ENCODE results near the gene GLCCI1. TPM values are rescaled to one million over a fixed set of nuclear protein-coding genes. Genes with fewer than 3 reads are reported as not detected.

GLCCI1 gene
- total RNA-seq, 4 donors from 2014 or later = 8.1 to 15.7 (median 11.7) TPM

DNA sequence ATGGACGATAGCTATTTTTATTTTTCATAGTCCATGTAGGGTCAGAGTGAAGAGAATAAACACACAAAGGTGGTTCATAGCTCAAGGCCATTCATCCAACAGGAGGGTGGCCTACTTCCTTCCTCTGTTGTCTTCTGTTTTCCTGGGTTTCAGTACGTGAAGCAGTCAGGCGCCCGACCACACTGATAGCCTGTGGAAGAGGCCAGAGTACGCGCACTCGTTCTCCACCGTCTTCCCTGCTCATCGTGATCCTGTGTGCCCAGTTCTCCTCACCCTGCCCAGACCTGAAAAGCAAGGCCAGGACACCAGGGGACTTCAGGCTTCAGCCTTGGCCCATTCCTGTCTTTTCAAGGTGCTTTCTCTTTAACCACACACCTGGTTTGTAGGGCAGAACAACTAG, 134.7 kb downstream of the GLCCI1 start:
- peaks cover 0 to 26% (median 0%) of the 10 kb centered on the region in 4 donors for H3K9me3 ChIP-seq
- H3K4me3 ChIP-seq = no peak overlapping the region
- H3K27ac ChIP-seq = no peak overlapping the region
- H3K27me3 ChIP-seq = no peaks in the 10 kb centered on the region
- no peak for DNase-seq (ENCODE audit: low spot score in 2 of 2)
- no peaks in the 10 kb centered on the region for H3K4me1 ChIP-seq
- no peaks in the 10 kb centered on the region for H3K36me3 ChIP-seq
- TF ChIP-seq, protein P1, sequence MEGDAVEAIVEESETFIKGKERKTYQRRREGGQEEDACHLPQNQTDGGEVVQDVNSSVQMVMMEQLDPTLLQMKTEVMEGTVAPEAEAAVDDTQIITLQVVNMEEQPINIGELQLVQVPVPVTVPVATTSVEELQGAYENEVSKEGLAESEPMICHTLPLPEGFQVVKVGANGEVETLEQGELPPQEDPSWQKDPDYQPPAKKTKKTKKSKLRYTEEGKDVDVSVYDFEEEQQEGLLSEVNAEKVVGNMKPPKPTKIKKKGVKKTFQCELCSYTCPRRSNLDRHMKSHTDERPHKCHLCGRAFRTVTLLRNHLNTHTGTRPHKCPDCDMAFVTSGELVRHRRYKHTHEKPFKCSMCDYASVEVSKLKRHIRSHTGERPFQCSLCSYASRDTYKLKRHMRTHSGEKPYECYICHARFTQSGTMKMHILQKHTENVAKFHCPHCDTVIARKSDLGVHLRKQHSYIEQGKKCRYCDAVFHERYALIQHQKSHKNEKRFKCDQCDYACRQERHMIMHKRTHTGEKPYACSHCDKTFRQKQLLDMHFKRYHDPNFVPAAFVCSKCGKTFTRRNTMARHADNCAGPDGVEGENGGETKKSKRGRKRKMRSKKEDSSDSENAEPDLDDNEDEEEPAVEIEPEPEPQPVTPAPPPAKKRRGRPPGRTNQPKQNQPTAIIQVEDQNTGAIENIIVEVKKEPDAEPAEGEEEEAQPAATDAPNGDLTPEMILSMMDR (IDR thresholded peaks at IDR 0.05) = no peak
- no peak for TF ChIP-seq POLR2A (IDR thresholded peaks at IDR 0.05)
- TF ChIP-seq EP300 (IDR thresholded peaks at IDR 0.05) = no peak
- WGBS, 2 donors = 83 to 87% methylated on average over 9 of the region's 9 CpGs

DNA sequence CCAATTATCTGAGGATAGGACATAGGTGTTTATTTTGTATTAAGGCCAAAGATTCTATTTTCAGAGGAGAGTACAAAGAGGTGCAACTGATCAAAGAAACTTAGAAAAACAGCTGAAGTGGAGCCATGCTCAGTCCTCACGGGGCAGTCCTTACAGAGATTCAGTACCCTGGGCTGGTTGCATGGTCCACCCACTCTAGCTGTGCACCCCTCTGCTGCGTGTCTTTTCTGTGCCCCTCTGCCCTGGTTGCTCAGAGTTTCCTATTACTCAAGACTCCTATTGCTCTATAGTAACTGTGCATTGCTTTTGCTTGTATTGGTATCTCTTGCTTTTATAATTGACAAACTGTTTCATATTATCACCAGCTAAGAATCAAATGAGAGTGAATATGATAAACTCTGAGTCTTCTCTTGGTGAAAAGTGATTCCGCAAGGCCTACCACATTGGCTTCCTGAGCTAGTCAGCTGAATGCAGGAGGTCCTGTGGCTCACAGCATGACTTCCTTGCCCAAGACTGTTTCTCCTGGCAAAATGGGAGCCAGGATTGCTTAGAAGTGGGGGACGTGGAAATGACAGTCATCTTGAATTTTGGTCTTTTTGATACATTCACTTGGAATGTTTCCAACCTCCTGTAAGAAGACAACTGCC, 137.0 kb downstream of the GLCCI1 start:
- TF ChIP-seq POLR2A (IDR thresholded peaks at IDR 0.05) (no peak), EP300 (IDR thresholded peaks at IDR 0.05) (no peak)
- TF ChIP-seq, protein P1 (IDR thresholded peaks at IDR 0.05) = no peak
- peaks cover 0 to 17% (median 0%) of the 10 kb centered on the region in 4 donors for H3K9me3 ChIP-seq
- no peak overlapping the region for H3K27ac ChIP-seq
- DNase-seq (ENCODE audit: low spot score in 2 of 2) = no peak
- H3K4me3 ChIP-seq = no peak overlapping the region
- no peaks in the 10 kb centered on the region for H3K4me1 ChIP-seq
- H3K27me3 ChIP-seq = no peaks in the 10 kb centered on the region
- 56 to 70% methylated on average over 4 of the region's 4 CpGs for WGBS, 2 donors
- H3K36me3 ChIP-seq = no peaks in the 10 kb centered on the region

DNA sequence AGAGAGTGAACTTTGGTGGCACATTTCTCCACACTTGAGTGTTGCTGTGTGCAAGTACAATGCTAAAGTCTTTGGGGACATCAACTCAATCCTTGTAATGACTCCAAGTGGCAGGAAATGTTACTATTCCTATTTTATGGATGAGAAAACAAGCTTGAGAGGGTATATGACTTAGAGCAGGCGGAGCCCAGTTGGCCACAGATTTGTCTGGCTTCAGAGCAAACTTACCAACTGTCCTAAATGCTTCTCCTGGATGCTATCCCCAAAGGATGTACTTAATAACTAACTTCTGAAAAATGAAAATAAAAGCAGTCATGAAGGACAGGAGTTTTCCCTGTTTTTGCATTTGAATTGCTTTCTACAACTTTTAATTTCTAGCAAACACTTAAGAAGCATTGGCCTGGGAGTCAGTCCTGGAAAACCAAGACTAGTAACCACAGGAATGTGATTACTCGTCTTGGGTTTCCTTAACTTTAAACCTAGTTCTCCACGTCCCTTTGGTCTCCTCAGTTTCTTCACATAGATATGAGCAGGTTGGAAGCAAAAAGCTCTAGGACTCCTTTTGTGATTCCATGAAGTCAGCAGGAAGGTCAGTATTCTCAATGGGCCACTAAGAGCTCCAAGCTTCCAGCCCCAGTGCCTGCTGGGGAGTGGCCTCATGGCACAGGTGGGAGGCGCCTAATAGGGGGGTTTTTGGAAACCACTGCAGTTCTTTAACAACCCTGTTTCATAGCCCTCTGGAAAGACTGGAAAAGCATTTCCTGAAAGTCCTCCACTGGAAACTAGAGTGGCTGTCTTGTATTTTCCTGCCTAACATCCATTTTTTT, 140.8 kb downstream of the GLCCI1 start:
- Histone ChIP-seq H3K36me3 (peaks cover 0 to 8% (median 0%) of the 10 kb centered on the region in 3 donors), H3K9me3 (no peaks in the 10 kb centered on the region), H3K4me1 (no peaks in the 10 kb centered on the region), H3K27ac (no peak overlapping the region), H3K27me3 (no peaks in the 10 kb centered on the region), H3K4me3 (no peak overlapping the region)
- TF ChIP-seq POLR2A (IDR thresholded peaks at IDR 0.05) (no peak), EP300 (IDR thresholded peaks at IDR 0.05) (no peak)
- TF ChIP-seq, protein P1 (IDR thresholded peaks at IDR 0.05) = no peak
- WGBS, 2 donors = 72 to 74% methylated on average over 4 of the region's 4 CpGs
- no peak for DNase-seq (ENCODE audit: low spot score in 2 of 2)

DNA sequence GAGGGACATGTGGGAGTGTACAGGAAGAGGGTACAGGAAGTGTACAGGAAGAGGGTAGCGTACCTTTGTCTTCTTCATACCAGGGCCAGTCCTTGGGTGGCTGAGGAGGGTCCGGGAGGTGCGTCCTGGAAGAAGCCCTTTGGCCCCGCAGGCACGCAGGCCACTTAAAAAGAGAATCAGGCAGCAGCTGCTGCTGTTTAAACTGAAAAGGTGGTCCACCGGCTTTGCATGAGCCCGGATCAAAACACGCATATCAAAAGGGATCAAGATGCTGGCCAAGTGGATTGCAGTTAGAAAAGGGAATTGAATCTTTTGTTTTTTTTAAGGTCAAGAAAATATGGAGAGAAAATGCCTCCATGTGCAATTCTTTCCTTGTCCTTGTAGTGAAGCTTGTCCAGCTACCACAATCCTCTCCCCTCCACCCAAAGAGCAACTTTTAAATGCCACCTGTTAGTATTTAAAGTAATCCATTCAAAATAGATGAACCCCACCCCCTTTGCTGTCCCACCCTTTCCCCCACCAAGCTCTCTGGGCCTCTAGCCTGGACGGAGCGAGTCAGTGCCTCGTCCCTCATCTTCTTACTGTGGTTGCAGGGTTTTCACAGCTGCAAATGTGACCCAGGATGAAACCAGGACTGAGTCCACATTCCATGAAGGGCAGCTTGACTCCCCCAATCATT, 142.8 kb downstream of the GLCCI1 start:
- Histone ChIP-seq H3K4me1 (peaks cover 0 to 4% (median 0%) of the 10 kb centered on the region in 4 donors), H3K27me3 (no peaks in the 10 kb centered on the region), H3K4me3 (no peak overlapping the region), H3K9me3 (no peaks in the 10 kb centered on the region), H3K36me3 (peaks cover 0 to 8% (median 0%) of the 10 kb centered on the region in 3 donors), H3K27ac (no peak overlapping the region)
- no peak for DNase-seq (ENCODE audit: low spot score in 2 of 2)
- TF ChIP-seq POLR2A (IDR thresholded peaks at IDR 0.05) (no peak), EP300 (IDR thresholded peaks at IDR 0.05) (no peak)
- TF ChIP-seq, protein P1 (IDR thresholded peaks at IDR 0.05) = no peak
- WGBS, 2 donors = 69 to 76% methylated on average over 11 of the region's 11 CpGs

Measured in tibial nerve (tissue), 4 donors.